RWPE2 (cell line): ENCODE results near the gene RHPN2.
A peak's percentile ranks its signal among the peaks of the same experiment; 100 is the strongest.

Experiments
- ATAC-seq: fragments of 200-7000 bp; cut with Tn5 transposase; 3 replicates; pipeline ENCODE4 v1.9.1; 2021; ENCODE audit warnings: low read depth
- DNase-seq: peaks from one replicate; pipeline ENCODE4 v3.0.0-alpha.2; 2020; ENCODE audit warnings: low spot score
- H3K27ac ChIP-seq: fragments of 450-650 bp; 2 replicates; pipeline ENCODE4 v1.5.1; 2017; ENCODE audit warnings: mild to moderate bottlenecking; ENCODE audit not compliant: poor library complexity, severe bottlenecking
- H3K27me3 ChIP-seq: fragments of 250-450 bp; sonication (Bioruptor Pico); 2 replicates; pipeline ENCODE4 v1.5.1; 2021; ENCODE audit warnings: mild to moderate bottlenecking, moderate library complexity; ENCODE audit not compliant: insufficient read depth, poor library complexity, severe bottlenecking
- H3K36me3 ChIP-seq: fragments of 250-450 bp; sonication (Bioruptor Pico); 2 replicates; pipeline ENCODE4 v1.5.1; 2020; ENCODE audit warnings: low read depth, mild to moderate bottlenecking, moderate library complexity
- H3K4me1 ChIP-seq: fragments of 250-450 bp; sonication (Bioruptor Pico); 2 replicates; pipeline ENCODE4 v1.5.1; 2021; ENCODE audit warnings: mild to moderate bottlenecking, moderate library complexity; ENCODE audit not compliant: insufficient read depth, poor library complexity, severe bottlenecking
- H3K4me3 ChIP-seq: fragments of 250-450 bp; sonication (Bioruptor Pico); 2 replicates; pipeline ENCODE4 v1.5.1; 2021; ENCODE audit warnings: mild to moderate bottlenecking, moderate library complexity; ENCODE audit not compliant: severe bottlenecking
- H3K9me3 ChIP-seq: fragments of 250-450 bp; sonication (Bioruptor Pico); 2 replicates; pipeline ENCODE4 v1.5.1; 2021; ENCODE audit warnings: mild to moderate bottlenecking, moderate library complexity; ENCODE audit not compliant: severe bottlenecking
- TF ChIP-seq, protein P1 (sequence below): fragments of 450-650 bp; IDR thresholded peaks from one replicate; pipeline ENCODE4 v1.5.1; 2017; ENCODE audit warnings: mild to moderate bottlenecking, moderate library complexity; ENCODE audit not compliant: poor library complexity, severe bottlenecking

RHPN2 gene

DNA sequence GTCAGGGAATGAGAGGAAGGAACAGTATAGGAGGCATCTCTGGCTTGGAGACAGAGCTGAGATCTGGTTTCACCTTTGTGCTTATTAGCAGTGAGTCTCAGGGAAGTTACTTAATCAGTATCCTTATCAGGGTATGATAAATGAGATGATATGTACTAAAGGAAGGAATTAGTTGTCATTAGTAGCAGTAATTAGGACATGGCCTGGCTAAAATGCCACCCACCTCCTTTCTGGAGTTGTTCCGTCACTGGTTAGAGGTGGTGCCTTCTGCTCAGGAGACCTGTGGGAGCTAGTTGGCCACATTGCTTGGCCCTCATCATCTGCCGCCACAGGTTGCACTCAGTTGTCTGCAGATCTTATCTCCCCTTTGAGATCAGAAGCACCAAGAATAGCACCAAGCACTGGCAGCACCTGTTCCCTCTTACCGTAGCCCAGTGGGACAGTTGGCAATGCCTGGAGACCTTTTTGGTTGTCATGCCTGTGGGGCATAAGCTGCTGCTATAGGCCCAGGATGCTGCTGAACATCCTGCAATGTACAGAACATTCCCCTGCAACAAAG is 21.0 kb upstream of the RHPN2 start:
- no peak for DNase-seq
- TF ChIP-seq, protein P1, sequence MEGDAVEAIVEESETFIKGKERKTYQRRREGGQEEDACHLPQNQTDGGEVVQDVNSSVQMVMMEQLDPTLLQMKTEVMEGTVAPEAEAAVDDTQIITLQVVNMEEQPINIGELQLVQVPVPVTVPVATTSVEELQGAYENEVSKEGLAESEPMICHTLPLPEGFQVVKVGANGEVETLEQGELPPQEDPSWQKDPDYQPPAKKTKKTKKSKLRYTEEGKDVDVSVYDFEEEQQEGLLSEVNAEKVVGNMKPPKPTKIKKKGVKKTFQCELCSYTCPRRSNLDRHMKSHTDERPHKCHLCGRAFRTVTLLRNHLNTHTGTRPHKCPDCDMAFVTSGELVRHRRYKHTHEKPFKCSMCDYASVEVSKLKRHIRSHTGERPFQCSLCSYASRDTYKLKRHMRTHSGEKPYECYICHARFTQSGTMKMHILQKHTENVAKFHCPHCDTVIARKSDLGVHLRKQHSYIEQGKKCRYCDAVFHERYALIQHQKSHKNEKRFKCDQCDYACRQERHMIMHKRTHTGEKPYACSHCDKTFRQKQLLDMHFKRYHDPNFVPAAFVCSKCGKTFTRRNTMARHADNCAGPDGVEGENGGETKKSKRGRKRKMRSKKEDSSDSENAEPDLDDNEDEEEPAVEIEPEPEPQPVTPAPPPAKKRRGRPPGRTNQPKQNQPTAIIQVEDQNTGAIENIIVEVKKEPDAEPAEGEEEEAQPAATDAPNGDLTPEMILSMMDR: no peak
- Histone ChIP-seq H3K36me3 (peaks cover 27% of the 10 kb centered on the region), H3K4me3 (no peak overlapping the region), H3K4me1 (no peaks in the 10 kb centered on the region), H3K27ac (no peak overlapping the region), H3K9me3 (no peaks in the 10 kb centered on the region), H3K27me3 (no peaks in the 10 kb centered on the region)
- ATAC-seq: no peak

DNA sequence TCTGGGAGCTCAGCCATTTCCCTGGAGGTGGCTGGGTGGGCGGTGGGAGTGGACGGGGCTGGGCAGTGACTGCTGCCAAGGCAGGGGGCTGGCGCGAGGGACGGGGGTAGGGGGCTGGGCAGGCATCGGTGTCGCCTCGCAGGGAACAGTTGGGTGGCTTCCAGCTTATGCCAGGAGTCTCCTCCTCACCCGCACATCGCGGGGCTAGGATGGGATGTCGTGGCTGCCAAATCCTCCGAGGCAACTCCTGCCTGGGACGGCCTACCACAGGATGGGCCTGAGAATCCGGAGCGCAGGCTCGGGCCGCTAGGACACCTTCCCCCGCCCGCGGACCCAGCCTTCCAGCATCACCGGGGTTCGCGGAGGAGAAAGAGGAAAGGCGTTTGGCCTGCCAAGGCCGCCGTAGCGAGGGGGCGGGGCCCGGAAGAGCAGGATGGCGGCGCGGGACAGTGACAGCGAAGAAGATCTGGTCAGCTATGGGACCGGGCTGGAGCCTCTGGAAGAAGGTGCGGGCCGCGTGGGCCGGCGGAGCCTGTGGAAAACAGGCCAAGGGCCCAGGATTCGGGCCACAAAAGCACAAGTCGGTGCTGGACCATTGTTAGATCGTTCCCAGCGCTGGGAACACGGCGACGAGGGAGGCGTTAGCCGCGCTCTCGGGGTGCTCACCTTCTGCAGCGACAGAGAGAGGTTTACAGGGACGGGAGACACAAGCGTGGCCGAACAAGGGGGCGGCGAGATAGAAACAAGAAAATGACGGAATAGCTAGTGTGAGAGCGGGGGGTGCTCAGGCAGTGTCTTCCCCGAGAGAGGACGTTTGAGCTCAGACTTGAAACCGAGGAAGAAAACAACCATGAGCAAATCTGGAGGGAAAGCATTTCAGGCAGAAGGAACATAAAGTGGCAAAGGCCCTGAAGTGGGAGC is 16.3 kb upstream of the RHPN2 start, which contains the start of gene GPATCH1:
Gene GPATCH1, plus strand, starts transcription at position 421 of the 921 bp plus-strand sequence. Its CDS starts 13 bp downstream, at position 434.
- ATAC-seq: peak; percentile 75
- H3K27me3 ChIP-seq: no peaks in the 10 kb centered on the region
- H3K27ac ChIP-seq: peak within 1 kb of the TSS; percentile 29
- peak; percentile 89 for DNase-seq
- no peaks in the 10 kb centered on the region for H3K36me3 ChIP-seq
- H3K4me3 ChIP-seq: peak within 1 kb of the TSS; percentile 53
- no peaks in the 10 kb centered on the region for H3K9me3 ChIP-seq
- TF ChIP-seq, protein P1: no peak
- peaks cover 11% of the 10 kb centered on the region for H3K4me1 ChIP-seq

DNA sequence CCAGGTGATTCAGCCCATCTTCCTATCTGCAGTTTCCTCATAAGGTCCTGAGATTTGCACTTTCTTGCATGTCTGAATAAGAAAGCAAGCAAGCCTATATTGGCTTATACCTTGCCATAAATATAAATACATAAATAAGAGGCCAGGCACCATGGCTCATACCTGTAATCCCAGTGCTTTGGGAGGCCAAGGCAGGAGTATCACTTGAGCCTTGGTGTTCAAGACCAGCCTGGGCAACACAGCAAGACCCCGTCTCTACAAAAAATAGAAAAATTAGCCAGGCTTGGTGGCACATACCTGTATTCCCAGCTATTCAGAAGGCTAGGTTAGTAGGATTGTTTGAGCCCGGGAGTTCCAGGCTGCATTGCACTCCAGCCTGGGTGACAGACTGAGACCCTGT is 10.8 kb upstream of the RHPN2 start:
- no peaks in the 10 kb centered on the region for H3K9me3 ChIP-seq
- no peaks in the 10 kb centered on the region for H3K36me3 ChIP-seq
- ATAC-seq: no peak
- H3K27me3 ChIP-seq: no peaks in the 10 kb centered on the region
- DNase-seq: no peak
- H3K4me1 ChIP-seq: peaks cover 18% of the 10 kb centered on the region
- H3K27ac ChIP-seq: no peak overlapping the region
- H3K4me3 ChIP-seq: no peak overlapping the region
- TF ChIP-seq, protein P1: no peak

DNA sequence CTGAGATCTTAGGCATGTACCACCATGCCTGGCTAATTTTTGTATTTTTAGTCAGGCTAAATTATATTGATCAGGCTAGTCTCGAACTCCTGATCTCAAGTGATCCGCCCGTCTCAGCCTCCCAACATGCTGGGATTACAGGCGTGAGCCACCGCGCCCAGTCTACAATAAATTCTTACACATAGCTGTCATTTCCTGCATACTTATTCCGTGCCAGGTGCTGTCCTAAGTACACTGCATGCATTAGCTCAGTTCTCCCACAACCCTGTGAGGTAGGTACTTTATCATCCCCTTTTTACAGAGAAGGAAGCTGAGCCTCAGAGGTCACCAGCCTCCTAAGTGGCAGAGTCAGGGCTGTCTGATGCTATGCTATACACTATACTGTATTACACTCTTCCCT is 7.2 kb upstream of the RHPN2 start:
- DNase-seq (no peak), ATAC-seq (peak; percentile 50; the same call in 2 of the 3 replicates)
- no peaks in the 10 kb centered on the region for H3K27me3 ChIP-seq
- peaks cover 14% of the 10 kb centered on the region for H3K4me1 ChIP-seq
- H3K27ac ChIP-seq: peak overlapping the region; percentile 42
- H3K4me3 ChIP-seq: no peak overlapping the region
- TF ChIP-seq, protein P1: no peak
- H3K9me3 ChIP-seq: no peaks in the 10 kb centered on the region
- no peaks in the 10 kb centered on the region for H3K36me3 ChIP-seq
